Measurements from ENCODE around the gene OR10H3. TPM values are rescaled to one million over a fixed set of nuclear protein-coding genes. Genes with fewer than 3 reads are reported as not detected.

OR10H3 gene
- total RNA-seq, 6 experiments from 2014 or later = not detected

- Histone ChIP-seq H3K27me3 (peaks cover 0 to 5% of the 10 kb centered on the region in 2 donors), H3K4me1 (no peaks in the 10 kb centered on the region), H3K4me3 (no peak within 1 kb of the TSS), H3K27ac (no peak within 1 kb of the TSS), H3K9me3 (no peaks in the 10 kb centered on the region), H3K36me3 (no peaks in the 10 kb centered on the region)
- DNase-seq (no peak), ATAC-seq (no peak)
- intact Hi-C loops (cut with DNase I) = no loop called here
- 69% methylated on average over 4 of the region's 5 CpGs for WGBS (ENCODE audit: insufficient coverage, low coverage, low lambda C conversion rate, missing lambda C conversion rate)
- TF ChIP-seq POLR2A (IDR thresholded peaks at IDR 0.05) (no peak), CTCF (IDR thresholded peaks at IDR 0.05) (no peak)
Observed at GRCh38 chr19:15727724-15728123, 10.1 kb upstream of the OR10H3 start, which contains the start of gene OR10H2. TSS of gene OR10H2 (plus strand) at chr19:15728024. CDS start at chr19:15728044, 20 bp downstream.

- Histone ChIP-seq H3K27ac (no peak overlapping the region), H3K36me3 (no peaks in the 10 kb centered on the region), H3K4me3 (no peak overlapping the region), H3K4me1 (no peaks in the 10 kb centered on the region), H3K27me3 (no peaks in the 10 kb centered on the region), H3K9me3 (no peaks in the 10 kb centered on the region)
- intact Hi-C loops (cut with DNase I) = no loop called here
- DNase-seq (no peak), ATAC-seq (no peak)
- TF ChIP-seq POLR2A (IDR thresholded peaks at IDR 0.05) (no peak), CTCF (IDR thresholded peaks at IDR 0.05) (no peak)
- 21% methylated on average over 1 of the region's 1 CpG for WGBS (ENCODE audit: insufficient coverage, low coverage, low lambda C conversion rate, missing lambda C conversion rate)
Observed at GRCh38 chr19:15730538-15730937, 7.2 kb upstream of the OR10H3 start.

GRCh38 chr19:15732388-15732787, 5.4 kb upstream of the OR10H3 start:
- H3K27ac ChIP-seq = no peak overlapping the region
- 14% methylated on average over 1 of the region's 1 CpG for whole genome bisulfite sequencing (ENCODE audit: insufficient coverage, low coverage, low lambda C conversion rate, missing lambda C conversion rate)
- ATAC-seq = peak in 1 of 4 donors; percentile 44
- no peaks in the 10 kb centered on the region for H3K9me3 ChIP-seq
- H3K36me3 ChIP-seq = no peaks in the 10 kb centered on the region
- no peaks in the 10 kb centered on the region for H3K27me3 ChIP-seq
- H3K4me3 ChIP-seq = no peak overlapping the region
- TF ChIP-seq POLR2A (IDR thresholded peaks at IDR 0.05) = no peak
- TF ChIP-seq CTCF (IDR thresholded peaks at IDR 0.05) = no peak
- no peaks in the 10 kb centered on the region for H3K4me1 ChIP-seq
- DNase-seq = no peak
- intact Hi-C loops (cut with DNase I) = no loop called here

- ATAC-seq = no peak
- TF ChIP-seq POLR2A (IDR thresholded peaks at IDR 0.05) = no peak
- no peak for TF ChIP-seq CTCF (IDR thresholded peaks at IDR 0.05)
- H3K27me3 ChIP-seq = no peaks in the 10 kb centered on the region
- intact Hi-C loops (cut with DNase I) = no loop called here
- no peak overlapping the region for H3K27ac ChIP-seq
- H3K4me1 ChIP-seq = no peaks in the 10 kb centered on the region
- no peak for DNase-seq
- no peaks in the 10 kb centered on the region for H3K9me3 ChIP-seq
- WGBS (ENCODE audit: insufficient coverage, low coverage, low lambda C conversion rate, missing lambda C conversion rate) = 55% methylated on average over 5 of the region's 6 CpGs
- no peak overlapping the region for H3K4me3 ChIP-seq
- H3K36me3 ChIP-seq = no peaks in the 10 kb centered on the region
Observed at GRCh38 chr19:15733895-15734294, 3.9 kb upstream of the OR10H3 start.

GRCh38 chr19:15740785-15741184, 3.0 kb downstream of the OR10H3 start:
- no peak overlapping the region for H3K4me3 ChIP-seq
- intact Hi-C loops (cut with DNase I) = no loop called here
- no peak for TF ChIP-seq CTCF (IDR thresholded peaks at IDR 0.05)
- no peak for TF ChIP-seq POLR2A (IDR thresholded peaks at IDR 0.05)
- no peaks in the 10 kb centered on the region for H3K4me1 ChIP-seq
- WGBS (ENCODE audit: insufficient coverage, low coverage, low lambda C conversion rate, missing lambda C conversion rate) = 30% methylated on average over 1 of the region's 1 CpG
- DNase-seq (no peak), ATAC-seq (no peak)
- no peak overlapping the region for H3K27ac ChIP-seq
- H3K9me3 ChIP-seq = no peaks in the 10 kb centered on the region
- H3K27me3 ChIP-seq = no peaks in the 10 kb centered on the region
- H3K36me3 ChIP-seq = no peaks in the 10 kb centered on the region

Measured in right lobe of liver (tissue), 6 donors.